OCI-LY7 (cell line): ENCODE measurements around the gene FREM3. TPM values are rescaled to one million over a fixed set of nuclear protein-coding genes. Genes with fewer than 3 reads are reported as not detected.

Experiments
- BruUV-seq: library from RNA; stranded (reverse); fragments of 400-500 nt; replicated peaks from 2 replicates; lab custom pipeline; 2021; lab: Mats Ljungman, UMichigan
- CTCF ChIA-PET: fragments of 300-600 bp; sonication (Branson Sonifier 250); formaldehyde crosslinking; loops from one replicate; lab custom pipeline; 2022; ENCODE audit warnings: antibody characterized with exemption; ENCODE audit not compliant: unreplicated experiment; lab: Charles Lee
- POLR2A ChIA-PET: fragments of 300-600 bp; sonication (Branson Sonifier 250); formaldehyde crosslinking; loops from one replicate; lab custom pipeline; 2022; ENCODE audit warnings: antibody characterized with exemption; lab: Charles Lee
- DNase-seq: peaks from one replicate; pipeline ENCODE4 v3.0.0-alpha.2; 2015; ENCODE audit warnings: low spot score
- H2AFZ ChIP-seq: fragments of 200-600 bp; sonication (generic), shearing (Covaris generic); 2 replicates; pipeline ENCODE4 v1.6.1; 2014; ENCODE audit warnings: mild to moderate bottlenecking, antibody characterized with exemption, low read length, moderate library complexity
- H3K27ac ChIP-seq: fragments of 200-600 bp; sonication (generic); 2 replicates; pipeline ENCODE4 v1.5.1; 2014; ENCODE audit warnings: mixed run types, low read depth, mild to moderate bottlenecking, moderate library complexity, low read length, inconsistent platforms; ENCODE audit not compliant: poor library complexity, severe bottlenecking
- H3K36me3 ChIP-seq: fragments of 200-600 bp; sonication (generic); 2 replicates; pipeline ENCODE4 v1.6.1; 2014; ENCODE audit warnings: mild to moderate bottlenecking, antibody characterized with exemption, low read length, moderate library complexity, mixed read lengths; ENCODE audit not compliant: insufficient read depth
- H3K4me1 ChIP-seq: fragments of 200-600 bp; sonication (generic); 2 replicates; pipeline ENCODE4 v1.5.1; 2014; ENCODE audit warnings: mild to moderate bottlenecking, low read length; ENCODE audit not compliant: insufficient read depth, poor library complexity, severe bottlenecking
- H3K4me2 ChIP-seq: fragments of 200-600 bp; sonication (generic); 2 replicates; pipeline ENCODE4 v1.6.1; 2014; ENCODE audit warnings: mild to moderate bottlenecking, low read length
- H3K4me3 ChIP-seq: fragments of 200-600 bp; sonication (generic); 2 replicates; pipeline ENCODE4 v1.5.1; 2014; ENCODE audit warnings: mild to moderate bottlenecking, low read depth, low read length; ENCODE audit not compliant: poor library complexity, severe bottlenecking
- H3K79me2 ChIP-seq: fragments of 200-600 bp; sonication (generic); 2 replicates; pipeline ENCODE4 v1.6.1; 2016; ENCODE audit warnings: low read depth, mild to moderate bottlenecking, low read length, moderate library complexity, mixed read lengths; ENCODE audit not compliant: insufficient read depth
- H3K9me2 ChIP-seq: fragments of 200-600 bp; sonication (generic); 2 replicates; pipeline ENCODE4 v1.6.1; 2016; ENCODE audit warnings: mild to moderate bottlenecking, low read length, mixed read lengths; ENCODE audit not compliant: insufficient read depth
- H3K9me3 ChIP-seq: fragments of 200-600 bp; sonication (generic); 2 replicates; pipeline ENCODE4 v1.6.1; 2014; ENCODE audit warnings: mild to moderate bottlenecking, mixed run types, low read length, mixed read lengths
- H4K20me1 ChIP-seq: fragments of 200-600 bp; sonication (generic); 2 replicates; pipeline ENCODE4 v1.6.1; 2014; ENCODE audit warnings: mild to moderate bottlenecking, antibody characterized with exemption, low read length, moderate library complexity, mixed read lengths; ENCODE audit not compliant: insufficient read depth
- CTCF ChIP-seq: fragments of 200-600 bp; sonication (generic); conservative IDR thresholded peaks from 2 replicates; pipeline ENCODE4 v1.5.1; 2014; ENCODE audit warnings: mild to moderate bottlenecking, antibody characterized with exemption, low read length, moderate library complexity, mixed read lengths
- EZH2phosphoT487 ChIP-seq: fragments of 200-600 bp; sonication (generic); IDR thresholded peaks from 2 replicates; pipeline ENCODE4 v1.6.1; 2018; ENCODE audit warnings: low read depth, borderline replicate concordance, mild to moderate bottlenecking, mixed run types, antibody characterized with exemption, low read length, moderate library complexity, mixed read lengths
- intact Hi-C: fragments of 100-400 bp; cut with micrococcal nuclease; formaldehyde crosslinking; loops from one replicate; pipeline ENCODE4 v1.10.0; 2022; ENCODE audit not compliant: unreplicated experiment
- total RNA-seq, 2 experiments: library from RNA; depleted of rRNA in 1 of 2; stranded (reverse); fragments of >200 nt in 1 of 2; shearing (Covaris generic) in 1 of 2; gene quantifications; 2 replicates each; pipeline ENCODE4 v1.2.3, GENCODE V29; 2014 to 2022

The FREM3 gene
- total RNA-seq, 2 experiments from 2014 or later = not detected

- Histone ChIP-seq H3K27ac (no peak overlapping the region), H4K20me1 (no peaks in the 10 kb centered on the region), H3K9me3 (no peaks in the 10 kb centered on the region), H3K9me2 (no peaks in the 10 kb centered on the region), H3K4me2 (no peak overlapping the region), H3K79me2 (no peaks in the 10 kb centered on the region), H2AFZ (no peak overlapping the region), H3K4me3 (no peak overlapping the region), H3K4me1 (no peaks in the 10 kb centered on the region), H3K36me3 (no peaks in the 10 kb centered on the region)
- ChIA-PET CTCF (no interaction called here), POLR2A (interaction anchor here (0.9 kb wide), 1 partner anchor 244 kb away, joined by 3 read pairs; no protein-coding TSS in a partner anchor)
- BruUV-seq = no TSS peak
- TF ChIP-seq CTCF = no peak
- TF ChIP-seq EZH2phosphoT487 = no peak
- intact Hi-C loops = no loop called here
- DNase-seq = no peak
Observed at GRCh38 chr4:143641361-143641760, 59.1 kb downstream of the FREM3 start.

- ChIA-PET POLR2A (interaction anchor here (0.5 to 1.1 kb wide), 3 partner anchors 10 to 17 kb away, joined by 3 to 8 read pairs (median 4); no protein-coding TSS in a partner anchor), CTCF (no interaction called here)
- H3K9me2 ChIP-seq = no peaks in the 10 kb centered on the region
- no peak for TF ChIP-seq CTCF
- TF ChIP-seq EZH2phosphoT487 = no peak
- H3K4me2 ChIP-seq = no peak overlapping the region
- H3K4me3 ChIP-seq = no peak overlapping the region
- H3K79me2 ChIP-seq = no peaks in the 10 kb centered on the region
- H3K4me1 ChIP-seq = no peaks in the 10 kb centered on the region
- no peaks in the 10 kb centered on the region for H4K20me1 ChIP-seq
- H2AFZ ChIP-seq = no peak overlapping the region
- no TSS peak for BruUV-seq
- H3K9me3 ChIP-seq = no peaks in the 10 kb centered on the region
- DNase-seq = no peak
- H3K27ac ChIP-seq = no peak overlapping the region
- H3K36me3 ChIP-seq = no peaks in the 10 kb centered on the region
- intact Hi-C loops = no loop called here
Observed at GRCh38 chr4:143634763-143635162, 65.7 kb downstream of the FREM3 start.

GRCh38 chr4:143633833-143634232 lies 66.6 kb downstream of the FREM3 start:
- intact Hi-C loops = no loop called here
- TF ChIP-seq EZH2phosphoT487 (no peak), CTCF (no peak)
- Histone ChIP-seq H3K4me2 (no peak overlapping the region), H2AFZ (no peak overlapping the region), H3K9me3 (no peaks in the 10 kb centered on the region), H3K9me2 (no peaks in the 10 kb centered on the region), H3K36me3 (no peaks in the 10 kb centered on the region), H3K79me2 (no peaks in the 10 kb centered on the region), H4K20me1 (no peaks in the 10 kb centered on the region), H3K27ac (no peak overlapping the region), H3K4me3 (no peak overlapping the region), H3K4me1 (no peaks in the 10 kb centered on the region)
- ChIA-PET CTCF (interaction anchor here (0.7 kb wide), 1 partner anchor 109 kb away, joined by 4 read pairs; no protein-coding TSS in a partner anchor), POLR2A (interaction anchor here (0.5 to 1.1 kb wide), 2 partner anchors 16 to 191 kb away, joined by 4 read pairs; no protein-coding TSS in a partner anchor)
- no TSS peak for BruUV-seq
- DNase-seq = no peak
